ENCODE measurements around the gene TRIM44. TPM values are rescaled to one million over a fixed set of nuclear protein-coding genes. Genes with fewer than 3 reads are reported as not detected.

The TRIM44 gene
- total RNA-seq, 3 donors from 2014 or later, result 43.0 to 83.6 (median 43.9) TPM

DNA sequence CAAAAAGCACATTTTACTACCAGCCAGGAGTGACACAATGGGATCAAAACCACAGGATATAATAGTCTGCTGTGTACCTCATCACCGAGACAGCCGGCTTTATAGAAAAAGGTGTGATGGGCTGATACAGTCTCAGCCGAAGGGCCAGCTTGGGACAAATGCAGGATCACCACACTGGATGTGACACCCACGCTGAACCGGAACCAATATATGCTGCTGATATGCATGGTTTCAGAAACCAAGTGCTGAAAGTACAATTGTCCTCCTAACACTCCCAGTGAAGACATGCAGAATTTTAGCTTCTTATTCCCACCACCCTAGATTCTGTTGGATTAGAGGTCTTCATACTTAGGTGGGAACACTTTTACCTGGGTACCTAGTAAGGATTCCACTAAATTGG is 184.3 kb downstream of the TRIM44 start:
- TF ChIP-seq, protein P1, sequence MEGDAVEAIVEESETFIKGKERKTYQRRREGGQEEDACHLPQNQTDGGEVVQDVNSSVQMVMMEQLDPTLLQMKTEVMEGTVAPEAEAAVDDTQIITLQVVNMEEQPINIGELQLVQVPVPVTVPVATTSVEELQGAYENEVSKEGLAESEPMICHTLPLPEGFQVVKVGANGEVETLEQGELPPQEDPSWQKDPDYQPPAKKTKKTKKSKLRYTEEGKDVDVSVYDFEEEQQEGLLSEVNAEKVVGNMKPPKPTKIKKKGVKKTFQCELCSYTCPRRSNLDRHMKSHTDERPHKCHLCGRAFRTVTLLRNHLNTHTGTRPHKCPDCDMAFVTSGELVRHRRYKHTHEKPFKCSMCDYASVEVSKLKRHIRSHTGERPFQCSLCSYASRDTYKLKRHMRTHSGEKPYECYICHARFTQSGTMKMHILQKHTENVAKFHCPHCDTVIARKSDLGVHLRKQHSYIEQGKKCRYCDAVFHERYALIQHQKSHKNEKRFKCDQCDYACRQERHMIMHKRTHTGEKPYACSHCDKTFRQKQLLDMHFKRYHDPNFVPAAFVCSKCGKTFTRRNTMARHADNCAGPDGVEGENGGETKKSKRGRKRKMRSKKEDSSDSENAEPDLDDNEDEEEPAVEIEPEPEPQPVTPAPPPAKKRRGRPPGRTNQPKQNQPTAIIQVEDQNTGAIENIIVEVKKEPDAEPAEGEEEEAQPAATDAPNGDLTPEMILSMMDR (IDR thresholded peaks at IDR 0.05), result no peak
- Histone ChIP-seq H3K9me3 (no peaks in the 10 kb centered on the region), H3K36me3 (ENCODE audit: low read depth) (no peaks in the 10 kb centered on the region), H3K4me1 (ENCODE audit: low read depth) (no peaks in the 10 kb centered on the region), H3K4me3 (no peak overlapping the region)
- intact Hi-C loops (cut with DNase I, micrococcal nuclease), result no loop called here
- DNase-seq (no peak), ATAC-seq (no peak)

DNA sequence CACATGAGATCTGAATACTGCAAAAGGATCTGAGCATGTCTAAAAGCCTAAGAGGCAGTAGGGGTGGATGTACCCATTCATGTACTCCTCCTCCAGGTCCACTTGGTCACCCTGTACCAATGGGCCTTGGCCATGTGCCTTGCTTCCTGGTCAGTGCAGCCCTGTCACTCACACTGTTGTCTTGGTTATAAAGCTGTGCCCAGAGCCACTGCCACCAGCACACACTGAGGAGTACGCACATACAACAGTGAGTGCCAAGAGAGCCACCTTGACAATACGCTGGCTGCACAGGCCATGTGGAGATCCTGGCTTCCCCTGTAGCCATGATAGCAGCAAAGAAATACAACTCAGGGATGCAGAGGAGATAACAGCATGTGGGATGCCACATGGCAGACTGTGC is 184.9 kb downstream of the TRIM44 start:
- intact Hi-C loops (cut with DNase I, micrococcal nuclease), result no loop called here
- Histone ChIP-seq H3K4me3 (no peak overlapping the region), H3K9me3 (no peaks in the 10 kb centered on the region), H3K4me1 (ENCODE audit: low read depth) (no peaks in the 10 kb centered on the region), H3K36me3 (ENCODE audit: low read depth) (no peaks in the 10 kb centered on the region)
- ATAC-seq, result no peak
- no peak for DNase-seq
- TF ChIP-seq, protein P1 (IDR thresholded peaks at IDR 0.05), result no peak

DNA sequence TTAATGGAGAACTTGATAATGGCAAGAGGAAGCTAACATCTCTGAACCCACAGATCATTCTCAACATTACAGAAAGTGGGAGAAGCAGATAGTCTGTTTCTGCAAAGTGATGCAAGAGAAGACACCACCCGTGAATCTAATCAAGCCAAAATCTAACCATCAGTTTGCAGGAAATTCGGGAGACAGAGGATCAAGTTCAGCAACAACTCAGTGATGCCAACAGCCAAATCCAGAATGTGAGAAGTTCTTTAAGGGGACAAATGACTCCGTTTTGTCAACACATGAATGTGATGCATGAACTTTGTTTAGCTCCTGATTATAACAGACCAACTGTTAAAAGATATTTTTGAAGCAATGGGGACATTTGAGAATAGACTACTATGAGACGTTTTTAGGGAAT is 186.0 kb downstream of the TRIM44 start:
- no peak for DNase-seq
- H3K36me3 ChIP-seq (ENCODE audit: low read depth), result no peaks in the 10 kb centered on the region
- H3K4me3 ChIP-seq, result no peak overlapping the region
- intact Hi-C loops (cut with DNase I, micrococcal nuclease), result no loop called here
- H3K9me3 ChIP-seq, result no peaks in the 10 kb centered on the region
- TF ChIP-seq, protein P1 (IDR thresholded peaks at IDR 0.05), result no peak
- ATAC-seq, result no peak
- H3K4me1 ChIP-seq (ENCODE audit: low read depth), result no peaks in the 10 kb centered on the region

DNA sequence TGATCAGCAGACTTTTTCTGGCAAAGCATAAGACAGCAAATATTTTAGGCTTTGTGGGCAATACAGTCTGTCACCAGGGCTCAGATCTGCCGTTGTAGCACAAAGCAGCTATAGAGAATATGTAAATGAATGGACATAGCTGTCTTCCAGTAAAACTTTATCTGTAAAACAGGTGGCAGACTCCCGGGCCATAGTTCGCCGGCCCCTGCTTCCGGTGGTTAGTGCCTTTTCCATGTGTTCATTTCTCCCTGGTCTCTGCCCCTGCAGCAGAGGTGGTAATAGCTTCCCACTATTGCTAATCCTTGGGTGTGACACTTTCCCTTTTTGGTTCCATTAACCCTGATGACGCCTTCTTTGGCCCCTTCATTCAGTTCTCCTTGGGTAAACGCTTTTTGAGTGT is 187.6 kb downstream of the TRIM44 start:
- H3K4me3 ChIP-seq, result no peak overlapping the region
- H3K9me3 ChIP-seq, result no peaks in the 10 kb centered on the region
- TF ChIP-seq, protein P1 (IDR thresholded peaks at IDR 0.05), result no peak
- ATAC-seq (no peak), DNase-seq (no peak)
- no peaks in the 10 kb centered on the region for H3K4me1 ChIP-seq (ENCODE audit: low read depth)
- intact Hi-C loops (cut with DNase I, micrococcal nuclease), result no loop called here
- H3K36me3 ChIP-seq (ENCODE audit: low read depth), result no peaks in the 10 kb centered on the region

DNA sequence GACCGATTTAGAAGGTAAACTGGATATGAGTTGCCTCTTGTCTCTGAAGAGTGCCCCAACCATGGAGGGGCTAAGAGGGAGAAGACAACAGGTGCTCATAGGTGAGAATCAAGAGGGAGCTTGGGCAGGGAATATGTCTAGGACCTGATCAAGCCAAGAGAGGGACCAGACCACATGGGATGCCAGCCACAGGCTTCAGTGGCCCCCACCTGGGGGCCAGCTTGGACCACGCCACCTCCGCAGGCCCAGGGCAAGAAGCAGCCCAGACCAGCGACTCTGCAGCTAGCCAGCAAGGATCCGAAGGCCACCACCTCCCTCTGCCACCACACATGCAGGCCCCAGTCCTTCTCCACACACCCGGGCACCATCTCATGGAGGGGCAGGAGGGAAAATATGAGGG is 188.8 kb downstream of the TRIM44 start:
- TF ChIP-seq, protein P1 (IDR thresholded peaks at IDR 0.05), result no peak
- intact Hi-C loops (cut with DNase I, micrococcal nuclease), result no loop called here
- Histone ChIP-seq H3K4me1 (ENCODE audit: low read depth) (no peaks in the 10 kb centered on the region), H3K4me3 (no peak overlapping the region), H3K9me3 (no peaks in the 10 kb centered on the region), H3K36me3 (ENCODE audit: low read depth) (no peaks in the 10 kb centered on the region)
- ATAC-seq (no peak), DNase-seq (no peak)

DNA sequence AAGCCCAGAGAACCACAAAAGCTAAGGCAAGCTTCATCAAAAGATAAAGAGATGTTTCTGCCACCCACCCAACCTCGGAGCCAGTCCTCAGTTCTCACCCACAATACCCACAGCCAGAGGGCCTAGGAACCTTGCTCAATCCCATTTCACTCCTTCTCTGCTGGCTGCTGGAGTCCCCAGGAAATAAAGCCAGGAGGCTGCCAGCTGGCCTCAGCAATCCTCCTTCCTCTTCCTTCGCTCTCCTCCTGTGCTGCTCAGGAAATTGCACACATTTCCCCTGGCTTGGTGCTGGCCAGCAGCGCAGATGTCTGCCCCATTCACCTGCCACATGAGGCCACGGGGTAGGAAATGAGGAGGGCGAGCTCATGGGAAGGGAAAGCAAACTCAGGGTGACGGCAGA is 189.5 kb downstream of the TRIM44 start:
- intact Hi-C loops (cut with DNase I, micrococcal nuclease), result no loop called here
- no peaks in the 10 kb centered on the region for H3K4me1 ChIP-seq (ENCODE audit: low read depth)
- no peak for ATAC-seq
- DNase-seq, result peak in 1 of 3 donors; percentile 3
- TF ChIP-seq, protein P1 (IDR thresholded peaks at IDR 0.05), result no peak
- no peak overlapping the region for H3K4me3 ChIP-seq
- no peaks in the 10 kb centered on the region for H3K9me3 ChIP-seq
- H3K36me3 ChIP-seq (ENCODE audit: low read depth), result no peaks in the 10 kb centered on the region
